ENCODE data around the gene ATP1B4.

DNA sequence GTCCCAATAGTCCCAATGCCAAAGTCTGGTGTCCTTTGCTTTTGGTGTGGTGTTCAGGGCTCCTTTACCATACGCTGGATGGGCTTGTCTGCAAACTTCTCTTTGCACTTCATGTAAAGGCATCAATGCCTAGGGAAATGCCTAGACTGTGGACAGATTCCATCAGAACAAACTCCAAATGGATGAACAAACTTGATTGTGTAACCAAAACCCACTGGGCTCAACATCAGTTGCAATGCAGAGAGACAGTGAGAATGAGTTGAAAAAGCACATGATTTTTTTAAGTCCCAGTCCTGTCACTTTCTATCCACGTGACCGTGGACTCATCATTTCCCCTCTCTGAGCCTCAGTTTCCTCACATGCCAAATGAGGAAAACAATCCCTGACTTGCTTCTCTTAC, 4.9 kb downstream of the ATP1B4 start:
- TF ChIP-seq GATA2 (IDR thresholded peaks at IDR 0.05; ENCODE audit: low read depth, low read length) (no peak), GATA3 (IDR thresholded peaks at IDR 0.05; ENCODE audit: low read depth, low read length) (no peak)
